Adrenal gland (tissue), 12 donors: ENCODE results near the gene SLC9B2. TPM values are rescaled to one million over a fixed set of nuclear protein-coding genes. Genes with fewer than 3 reads are reported as not detected.

ENCODE experiments used
- DNase-seq, 7 donors: peaks; one replicate each; pipeline ENCODE4 v3.0.0-alpha.2; 2019 to 2020
- H3K27ac ChIP-seq, 5 donors: fragments of 200-600 bp; sonication (generic) in 4 of 5; 1 replicate in 3 of 5; 2 replicates in 2 of 5; pipeline versions ENCODE4 v1.5.1 to v1.8.0; 2016 to 2020; ENCODE audit warnings: mild to moderate bottlenecking in 1 of 5
- H3K27me3 ChIP-seq: fragments of 200-600 bp; 2 replicates; pipeline ENCODE4 v1.8.0; 2021
- H3K36me3 ChIP-seq, 2 donors: fragments of 200-600 bp; replicated peaks in 1 of 2; 1 replicate in 1 of 2; 2 replicates in 1 of 2; pipeline versions ENCODE4 v1.5.1 to v1.8.0; 2018 to 2022
- H3K4me1 ChIP-seq, 2 donors: fragments of 200-600 bp; replicated peaks in 1 of 2; 1 replicate in 1 of 2; 2 replicates in 1 of 2; pipeline versions ENCODE4 v1.5.1 to v1.8.0; 2018 to 2021
- H3K4me3 ChIP-seq, 4 donors: fragments of 200-600 bp; sonication (generic) in 3 of 4; one replicate each; pipeline ENCODE4 v1.5.1; 2016 to 2018
- H3K9me3 ChIP-seq, 3 donors: fragments of 200-600 bp; sonication (generic) in 1 of 3; replicated peaks in 1 of 3; 1 replicate in 2 of 3; 2 replicates in 1 of 3; pipeline versions ENCODE4 v1.5.1 to v1.8.0; 2016 to 2021
- CTCF ChIP-seq, 6 experiments: fragments of 450-650 bp in 4 of 6; fragments of 200-600 bp in 2 of 6; sonication (generic) in 1 of 6; IDR thresholded peaks; 1 replicate in 5 of 6; 2 replicates in 1 of 6; pipeline versions ENCODE4 v1.5.1 to v1.8.0; 2016 to 2021; ENCODE audit warnings: antibody characterized with exemption in 6 of 6, mild to moderate bottlenecking in 2 of 6, moderate library complexity in 1 of 6
- POLR2A ChIP-seq, 2 donors: fragments of 450-650 bp; IDR thresholded peaks; one replicate each; pipeline ENCODE4 v1.6.1; 2017; ENCODE audit warnings: antibody characterized with exemption in 2 of 2, mild to moderate bottlenecking in 2 of 2, moderate library complexity in 1 of 2
- WGBS, 4 donors: extraction: QIAGEN DNeasy Blood & Tissue Kit in 2 of 4; methylation state at CpG; one replicate each; pipeline versions ENCODE4 v1.1.5 to v1.1.7; 2013 to 2017; 5-methylcytosine and 5-hydroxymethylcytosine counted together
- intact Hi-C, 2 donors: fragments of 100-400 bp; cut with DNase I; formaldehyde crosslinking; loops; one replicate each; pipeline versions ENCODE4 v1.14.1 to v1.15.0; 2022 to 2023
- polyA plus RNA-seq, 3 donors: library from polyadenylated mRNA; stranded (reverse); fragments of 200-250 nt in 2 of 3; fragments of 350-450 nt in 1 of 3; fragmentation: Illumina TruSeq in 1 of 3; extraction: RNeasy Lipid Tissue Mini Kit (QIAGEN cat#74804) in 1 of 3; gene quantifications; one replicate each; pipeline ENCODE4 v1.2.3, GENCODE V29; 2013 to 2014
- total RNA-seq, 9 donors: library from RNA; depleted of rRNA in 4 of 9; stranded (reverse); fragments of >200 nt in 4 of 9; fragments of 120-200 nt in 1 of 9; fragmentation: NEBNext Ultra II Directional in 1 of 9; extraction: Animal tissue kit (Norgen Biotek cat#: 25700) in 1 of 9; gene quantifications; one replicate each; pipeline versions ENCODE4 v1.1.0 to v1.2.4, GENCODE V29; 2013 to 2023
- donor health status: healthy with polysubstance abuse.
- donor health status: Bipolar disorder and iron deficiency.
- donor health status: DM: yes; HTN: yes; CAD: no.
- donor health status: DM: no; HTN: no; CAD: no.
- donor health status: DM: no; HTN: no; CAD: no.
- donor health status: DM: yes; HTN: yes; CAD: no.

Gene SLC9B2
- total and polyA plus RNA-seq, 12 donors = 7.2 to 16.3 (median 13.8) TPM

DNA sequence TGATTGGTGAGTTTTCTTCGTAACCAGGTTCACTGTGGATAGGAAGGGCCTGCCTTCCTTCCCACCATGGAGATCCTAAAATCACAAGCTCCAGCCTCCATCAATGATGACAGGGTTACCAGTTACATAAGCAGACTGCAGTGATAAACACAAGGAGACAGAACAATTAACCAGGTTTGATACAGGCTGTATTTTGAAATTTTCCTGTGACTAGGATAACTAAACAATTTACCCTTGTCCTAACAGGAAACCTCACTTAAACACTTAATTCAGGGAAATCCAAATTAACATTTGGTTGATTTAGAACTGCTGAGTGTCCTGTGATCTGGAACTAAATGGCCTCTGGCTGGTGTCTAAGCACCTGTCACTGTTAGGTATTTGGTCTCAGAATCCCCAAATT is 3.1 kb upstream of the SLC9B2 start:
- DNase-seq = no peak
- TF ChIP-seq POLR2A (IDR thresholded peaks at IDR 0.05) (no peak), CTCF (IDR thresholded peaks at IDR 0.05) (no peak)
- intact Hi-C loops = no loop called here
- no peak overlapping the region for H3K27ac ChIP-seq
- no peak overlapping the region for H3K4me3 ChIP-seq
- H3K36me3 ChIP-seq = peaks cover 0 to 23% of the 10 kb centered on the region in 2 donors
- peaks cover 6 to 18% of the 10 kb centered on the region in 2 donors for H3K4me1 ChIP-seq
- no peaks in the 10 kb centered on the region for H3K9me3 ChIP-seq
- no peaks in the 10 kb centered on the region for H3K27me3 ChIP-seq
- 94 to 98% (median 96%) methylated on average over 1 of the region's 1 CpG for whole genome bisulfite sequencing, 4 donors

GRCh38 chr4:103075894-103076746 is 441 bp downstream of the SLC9B2 start:
- peak; percentile 61 to 84 (median 76) for DNase-seq
- H3K36me3 ChIP-seq = peaks cover 0 to 9% of the 10 kb centered on the region in 2 donors
- intact Hi-C loops = no loop called here
- peak in 1 of 6 experiments; percentile 9 for TF ChIP-seq CTCF (IDR thresholded peaks at IDR 0.05)
- TF ChIP-seq POLR2A (IDR thresholded peaks at IDR 0.05) = peak in 1 of 2 donors; percentile 55
- no peaks in the 10 kb centered on the region for H3K9me3 ChIP-seq
- H3K4me3 ChIP-seq = peak overlapping the region in 3 of 4 donors; percentile 21 to 62 (median 54)
- no peaks in the 10 kb centered on the region for H3K27me3 ChIP-seq
- H3K4me1 ChIP-seq = peaks cover 6 to 23% of the 10 kb centered on the region in 2 donors
- WGBS, 4 donors = 0 to 1% (median 0%) methylated on average over 8 to 82 of the region's 82 CpGs
- H3K27ac ChIP-seq = peak overlapping the region; percentile 15 to 93 (median 85)

GRCh38 chr4:103075435-103075893 is 1.1 kb downstream of the SLC9B2 start:
- Histone ChIP-seq H3K36me3 (peaks cover 0 to 3% of the 10 kb centered on the region in 2 donors), H3K27ac (peak overlapping the region in 3 of 5 donors; percentile 85 to 93 (median 86)), H3K4me1 (peaks cover 6 to 23% of the 10 kb centered on the region in 2 donors), H3K4me3 (peak overlapping the region in 2 of 4 donors; percentile 54 to 62), H3K9me3 (no peaks in the 10 kb centered on the region), H3K27me3 (no peaks in the 10 kb centered on the region)
- DNase-seq = no peak
- intact Hi-C loops = no loop called here
- 5 to 15% (median 14%) methylated on average over 4 of the region's 4 CpGs for WGBS, 4 donors
- TF ChIP-seq CTCF (IDR thresholded peaks at IDR 0.05) (no peak), POLR2A (IDR thresholded peaks at IDR 0.05) (no peak)

- H3K36me3 ChIP-seq = no peaks in the 10 kb centered on the region
- intact Hi-C loops = no loop called here
- WGBS, 4 donors = 69 to 76% (median 73%) methylated on average over 9 of the region's 9 CpGs
- H3K4me1 ChIP-seq = peaks cover 6 to 23% of the 10 kb centered on the region in 2 donors
- no peak for DNase-seq
- TF ChIP-seq CTCF (IDR thresholded peaks at IDR 0.05) (no peak), POLR2A (IDR thresholded peaks at IDR 0.05) (no peak)
- H3K27me3 ChIP-seq = no peaks in the 10 kb centered on the region
- peak overlapping the region in 1 of 5 donors; percentile 93 for H3K27ac ChIP-seq
- H3K9me3 ChIP-seq = no peaks in the 10 kb centered on the region
- H3K4me3 ChIP-seq = peak overlapping the region in 1 of 4 donors; percentile 54
Measured at GRCh38 chr4:103074744-103075434, 1.7 kb downstream of the SLC9B2 start.
